Measurements from ENCODE around the gene LRRC4C.

Gene LRRC4C

GRCh38 chr11:40689823-40690222 is 769.6 kb downstream of the LRRC4C start:
- no peak for TF ChIP-seq JUND (IDR thresholded peaks at IDR 0.05; ENCODE audit: low read depth)
- in situ Hi-C loops (cut with HindIII; ENCODE audit: low pct_unique_long_range_greater_than_20kb, low sequenced_read_pairs), result no loop called here
- DNase-seq (ENCODE audit: low read depth in 1 of 2, low spot score in 1 of 2), result no peak

GRCh38 chr11:40688369-40688768 is 771.1 kb downstream of the LRRC4C start:
- no peak for DNase-seq (ENCODE audit: low read depth in 1 of 2, low spot score in 1 of 2)
- no peak for TF ChIP-seq JUND (IDR thresholded peaks at IDR 0.05; ENCODE audit: low read depth)
- in situ Hi-C loops (cut with HindIII; ENCODE audit: low pct_unique_long_range_greater_than_20kb, low sequenced_read_pairs), result no loop called here

- in situ Hi-C loops (cut with HindIII; ENCODE audit: low pct_unique_long_range_greater_than_20kb, low sequenced_read_pairs), result no loop called here
- DNase-seq (ENCODE audit: low read depth in 1 of 2, low spot score in 1 of 2), result no peak
- TF ChIP-seq JUND (IDR thresholded peaks at IDR 0.05; ENCODE audit: low read depth), result no peak
These were observed 772.7 kb downstream of the LRRC4C start for GRCh38 chr11:40686765-40687164.

- no peak for TF ChIP-seq JUND (IDR thresholded peaks at IDR 0.05; ENCODE audit: low read depth)
- in situ Hi-C loops (cut with HindIII; ENCODE audit: low pct_unique_long_range_greater_than_20kb, low sequenced_read_pairs), result no loop called here
- DNase-seq (ENCODE audit: low read depth in 1 of 2, low spot score in 1 of 2), result peak; percentile 9 to 67
These were observed 776.4 kb downstream of the LRRC4C start for GRCh38 chr11:40683010-40683409.

- TF ChIP-seq JUND (IDR thresholded peaks at IDR 0.05; ENCODE audit: low read depth), result no peak
- in situ Hi-C loops (cut with HindIII; ENCODE audit: low pct_unique_long_range_greater_than_20kb, low sequenced_read_pairs), result no loop called here
- DNase-seq (ENCODE audit: low read depth in 1 of 2, low spot score in 1 of 2), result no peak
These were observed 780.2 kb downstream of the LRRC4C start for GRCh38 chr11:40679276-40679675.

GRCh38 chr11:40647295-40647694 is 812.2 kb downstream of the LRRC4C start:
- no peak for DNase-seq (ENCODE audit: low read depth in 1 of 2, low spot score in 1 of 2)
- TF ChIP-seq JUND (IDR thresholded peaks at IDR 0.05; ENCODE audit: low read depth), result no peak
- in situ Hi-C loops (cut with HindIII; ENCODE audit: low pct_unique_long_range_greater_than_20kb, low sequenced_read_pairs), result no loop called here

GRCh38 chr11:40642284-40642683 is 817.2 kb downstream of the LRRC4C start:
- TF ChIP-seq JUND (IDR thresholded peaks at IDR 0.05; ENCODE audit: low read depth), result no peak
- in situ Hi-C loops (cut with HindIII; ENCODE audit: low pct_unique_long_range_greater_than_20kb, low sequenced_read_pairs), result no loop called here
- no peak for DNase-seq (ENCODE audit: low read depth in 1 of 2, low spot score in 1 of 2)

GRCh38 chr11:40619654-40620053 is 839.8 kb downstream of the LRRC4C start:
- in situ Hi-C loops (cut with HindIII; ENCODE audit: low pct_unique_long_range_greater_than_20kb, low sequenced_read_pairs), result no loop called here
- TF ChIP-seq JUND (IDR thresholded peaks at IDR 0.05; ENCODE audit: low read depth), result no peak

GRCh38 chr11:40606800-40607199 is 852.7 kb downstream of the LRRC4C start:
- no peak for TF ChIP-seq JUND (IDR thresholded peaks at IDR 0.05; ENCODE audit: low read depth)
- DNase-seq (ENCODE audit: low read depth in 1 of 2, low spot score in 1 of 2), result no peak
- in situ Hi-C loops (cut with HindIII; ENCODE audit: low pct_unique_long_range_greater_than_20kb, low sequenced_read_pairs), result no loop called here

More at GRCh38 chr11:40619654-40620053, 839.8 kb downstream of the LRRC4C start:
- no peak for DNase-seq (ENCODE audit: low read depth in 1 of 2, low spot score in 1 of 2)

- TF ChIP-seq JUND (IDR thresholded peaks at IDR 0.05; ENCODE audit: low read depth), result no peak
- DNase-seq (ENCODE audit: low read depth in 1 of 2, low spot score in 1 of 2), result no peak
- in situ Hi-C loops (cut with HindIII; ENCODE audit: low pct_unique_long_range_greater_than_20kb, low sequenced_read_pairs), result no loop called here
These were observed 856.4 kb downstream of the LRRC4C start for GRCh38 chr11:40602866-40603552.

- DNase-seq (ENCODE audit: low read depth in 1 of 2, low spot score in 1 of 2), result no peak
- in situ Hi-C loops (cut with HindIII; ENCODE audit: low pct_unique_long_range_greater_than_20kb, low sequenced_read_pairs), result no loop called here
- no peak for TF ChIP-seq JUND (IDR thresholded peaks at IDR 0.05; ENCODE audit: low read depth)
These were observed 861.8 kb downstream of the LRRC4C start for GRCh38 chr11:40597546-40598113.

GRCh38 chr11:40573254-40573891 is 886.1 kb downstream of the LRRC4C start:
- DNase-seq (ENCODE audit: low read depth in 1 of 2, low spot score in 1 of 2), result no peak
- no peak for TF ChIP-seq JUND (IDR thresholded peaks at IDR 0.05; ENCODE audit: low read depth)
- in situ Hi-C loops (cut with HindIII; ENCODE audit: low pct_unique_long_range_greater_than_20kb, low sequenced_read_pairs), result no loop called here

GRCh38 chr11:40569947-40570531 is 889.4 kb downstream of the LRRC4C start:
- in situ Hi-C loops (cut with HindIII; ENCODE audit: low pct_unique_long_range_greater_than_20kb, low sequenced_read_pairs), result no loop called here
- no peak for TF ChIP-seq JUND (IDR thresholded peaks at IDR 0.05; ENCODE audit: low read depth)
- DNase-seq (ENCODE audit: low read depth in 1 of 2, low spot score in 1 of 2), result no peak

Measured in T47D (cell line).